ENCODE data around the gene GALNT15. TPM values are rescaled to one million over a fixed set of nuclear protein-coding genes. Genes with fewer than 3 reads are reported as not detected.

The GALNT15 gene
- total RNA-seq, 1 donor from 2014 or later: 3.7 TPM

GRCh38 chr3:16176391-16177030 lies 2.0 kb downstream of the GALNT15 start:
- Histone ChIP-seq H3K4me3 (ENCODE audit: low read length in 3 of 3) (peak overlapping the region; percentile 56 to 62 (median 57)), H3K9me3 (ENCODE audit: control insufficient read depth in 3 of 3, low read length in 3 of 3) (no peaks in the 10 kb centered on the region), H3K4me1 (ENCODE audit: control insufficient read depth in 3 of 3, insufficient read depth in 3 of 3, low read length in 3 of 3) (peaks cover 37 to 60% (median 40%) of the 10 kb centered on the region in 3 donors), H3K9ac (ENCODE audit: low read depth in 1 of 3, low read length in 3 of 3) (peak overlapping the region; percentile 6 to 68 (median 51)), H3K27me3 (ENCODE audit: control insufficient read depth in 3 of 3, insufficient read depth in 3 of 3, low read length in 3 of 3) (no peaks in the 10 kb centered on the region), H3K27ac (ENCODE audit: low read depth, low read length) (peak overlapping the region; percentile 63), H3K36me3 (ENCODE audit: control insufficient read depth in 3 of 3, insufficient read depth in 3 of 3, low read length in 3 of 3) (no peaks in the 10 kb centered on the region)

GRCh38 chr3:16177382-16177781 lies 2.9 kb downstream of the GALNT15 start:
- peaks cover 37 to 65% (median 43%) of the 10 kb centered on the region in 3 donors for H3K4me1 ChIP-seq (ENCODE audit: control insufficient read depth in 3 of 3, insufficient read depth in 3 of 3, low read length in 3 of 3)
- H3K9ac ChIP-seq (ENCODE audit: low read depth in 1 of 3, low read length in 3 of 3): peak overlapping the region in 1 of 3 donors; percentile 68
- H3K27ac ChIP-seq (ENCODE audit: low read depth, low read length): no peak overlapping the region
- peak overlapping the region; percentile 57 to 76 (median 62) for H3K4me3 ChIP-seq (ENCODE audit: low read length in 3 of 3)
- H3K36me3 ChIP-seq (ENCODE audit: control insufficient read depth in 3 of 3, insufficient read depth in 3 of 3, low read length in 3 of 3): no peaks in the 10 kb centered on the region
- no peaks in the 10 kb centered on the region for H3K9me3 ChIP-seq (ENCODE audit: control insufficient read depth in 3 of 3, low read length in 3 of 3)
- H3K27me3 ChIP-seq (ENCODE audit: control insufficient read depth in 3 of 3, insufficient read depth in 3 of 3, low read length in 3 of 3): no peaks in the 10 kb centered on the region

- peak overlapping the region; percentile 57 to 76 (median 62) for H3K4me3 ChIP-seq (ENCODE audit: low read length in 3 of 3)
- H3K27me3 ChIP-seq (ENCODE audit: control insufficient read depth in 3 of 3, insufficient read depth in 3 of 3, low read length in 3 of 3): no peaks in the 10 kb centered on the region
- H3K9me3 ChIP-seq (ENCODE audit: control insufficient read depth in 3 of 3, low read length in 3 of 3): no peaks in the 10 kb centered on the region
- peaks cover 37 to 69% (median 43%) of the 10 kb centered on the region in 3 donors for H3K4me1 ChIP-seq (ENCODE audit: control insufficient read depth in 3 of 3, insufficient read depth in 3 of 3, low read length in 3 of 3)
- no peak overlapping the region for H3K27ac ChIP-seq (ENCODE audit: low read depth, low read length)
- no peaks in the 10 kb centered on the region for H3K36me3 ChIP-seq (ENCODE audit: control insufficient read depth in 3 of 3, insufficient read depth in 3 of 3, low read length in 3 of 3)
- H3K9ac ChIP-seq (ENCODE audit: low read depth in 1 of 3, low read length in 3 of 3): peak overlapping the region in 2 of 3 donors; percentile 34 to 58
Observed at GRCh38 chr3:16177962-16178627, 3.6 kb downstream of the GALNT15 start.

GRCh38 chr3:16178628-16178988 lies 4.1 kb downstream of the GALNT15 start:
- no peaks in the 10 kb centered on the region for H3K9me3 ChIP-seq (ENCODE audit: control insufficient read depth in 3 of 3, low read length in 3 of 3)
- H3K4me1 ChIP-seq (ENCODE audit: control insufficient read depth in 3 of 3, insufficient read depth in 3 of 3, low read length in 3 of 3): peaks cover 34 to 69% (median 44%) of the 10 kb centered on the region in 3 donors
- H3K4me3 ChIP-seq (ENCODE audit: low read length in 3 of 3): peak overlapping the region in 2 of 3 donors; percentile 62 to 76
- H3K27me3 ChIP-seq (ENCODE audit: control insufficient read depth in 3 of 3, insufficient read depth in 3 of 3, low read length in 3 of 3): no peaks in the 10 kb centered on the region
- no peaks in the 10 kb centered on the region for H3K36me3 ChIP-seq (ENCODE audit: control insufficient read depth in 3 of 3, insufficient read depth in 3 of 3, low read length in 3 of 3)
- no peak overlapping the region for H3K27ac ChIP-seq (ENCODE audit: low read depth, low read length)
- peak overlapping the region in 2 of 3 donors; percentile 34 to 58 for H3K9ac ChIP-seq (ENCODE audit: low read depth in 1 of 3, low read length in 3 of 3)

GRCh38 chr3:16179261-16179660 lies 4.8 kb downstream of the GALNT15 start:
- H3K27ac ChIP-seq (ENCODE audit: low read depth, low read length): no peak overlapping the region
- no peak overlapping the region for H3K9ac ChIP-seq (ENCODE audit: low read depth in 1 of 3, low read length in 3 of 3)
- H3K4me1 ChIP-seq (ENCODE audit: control insufficient read depth in 3 of 3, insufficient read depth in 3 of 3, low read length in 3 of 3): peaks cover 28 to 68% (median 39%) of the 10 kb centered on the region in 3 donors
- H3K4me3 ChIP-seq (ENCODE audit: low read length in 3 of 3): no peak overlapping the region
- no peaks in the 10 kb centered on the region for H3K9me3 ChIP-seq (ENCODE audit: control insufficient read depth in 3 of 3, low read length in 3 of 3)
- no peaks in the 10 kb centered on the region for H3K36me3 ChIP-seq (ENCODE audit: control insufficient read depth in 3 of 3, insufficient read depth in 3 of 3, low read length in 3 of 3)
- H3K27me3 ChIP-seq (ENCODE audit: control insufficient read depth in 3 of 3, insufficient read depth in 3 of 3, low read length in 3 of 3): no peaks in the 10 kb centered on the region

GRCh38 chr3:16179771-16180736 lies 5.6 kb downstream of the GALNT15 start:
- no peak overlapping the region for H3K4me3 ChIP-seq (ENCODE audit: low read length in 3 of 3)
- H3K9ac ChIP-seq (ENCODE audit: low read depth in 1 of 3, low read length in 3 of 3): no peak overlapping the region
- no peaks in the 10 kb centered on the region for H3K9me3 ChIP-seq (ENCODE audit: control insufficient read depth in 3 of 3, low read length in 3 of 3)
- no peaks in the 10 kb centered on the region for H3K36me3 ChIP-seq (ENCODE audit: control insufficient read depth in 3 of 3, insufficient read depth in 3 of 3, low read length in 3 of 3)
- H3K27ac ChIP-seq (ENCODE audit: low read depth, low read length): no peak overlapping the region
- no peaks in the 10 kb centered on the region for H3K27me3 ChIP-seq (ENCODE audit: control insufficient read depth in 3 of 3, insufficient read depth in 3 of 3, low read length in 3 of 3)
- peaks cover 20 to 61% (median 32%) of the 10 kb centered on the region in 3 donors for H3K4me1 ChIP-seq (ENCODE audit: control insufficient read depth in 3 of 3, insufficient read depth in 3 of 3, low read length in 3 of 3)

GRCh38 chr3:16180737-16181134 lies 6.3 kb downstream of the GALNT15 start:
- H3K9me3 ChIP-seq (ENCODE audit: control insufficient read depth in 3 of 3, low read length in 3 of 3): no peaks in the 10 kb centered on the region
- H3K27me3 ChIP-seq (ENCODE audit: control insufficient read depth in 3 of 3, insufficient read depth in 3 of 3, low read length in 3 of 3): no peaks in the 10 kb centered on the region
- no peak overlapping the region for H3K27ac ChIP-seq (ENCODE audit: low read depth, low read length)
- H3K36me3 ChIP-seq (ENCODE audit: control insufficient read depth in 3 of 3, insufficient read depth in 3 of 3, low read length in 3 of 3): no peaks in the 10 kb centered on the region
- H3K9ac ChIP-seq (ENCODE audit: low read depth in 1 of 3, low read length in 3 of 3): no peak overlapping the region
- peaks cover 14 to 55% (median 27%) of the 10 kb centered on the region in 3 donors for H3K4me1 ChIP-seq (ENCODE audit: control insufficient read depth in 3 of 3, insufficient read depth in 3 of 3, low read length in 3 of 3)
- no peak overlapping the region for H3K4me3 ChIP-seq (ENCODE audit: low read length in 3 of 3)

- no peaks in the 10 kb centered on the region for H3K36me3 ChIP-seq (ENCODE audit: control insufficient read depth in 3 of 3, insufficient read depth in 3 of 3, low read length in 3 of 3)
- H3K4me3 ChIP-seq (ENCODE audit: low read length in 3 of 3): no peak overlapping the region
- H3K27me3 ChIP-seq (ENCODE audit: control insufficient read depth in 3 of 3, insufficient read depth in 3 of 3, low read length in 3 of 3): no peaks in the 10 kb centered on the region
- peaks cover 14 to 50% (median 27%) of the 10 kb centered on the region in 3 donors for H3K4me1 ChIP-seq (ENCODE audit: control insufficient read depth in 3 of 3, insufficient read depth in 3 of 3, low read length in 3 of 3)
- H3K27ac ChIP-seq (ENCODE audit: low read depth, low read length): no peak overlapping the region
- H3K9ac ChIP-seq (ENCODE audit: low read depth in 1 of 3, low read length in 3 of 3): no peak overlapping the region
- no peaks in the 10 kb centered on the region for H3K9me3 ChIP-seq (ENCODE audit: control insufficient read depth in 3 of 3, low read length in 3 of 3)
Observed at GRCh38 chr3:16181361-16181760, 6.9 kb downstream of the GALNT15 start.

- Histone ChIP-seq H3K4me3 (ENCODE audit: low read length in 3 of 3) (no peak overlapping the region), H3K9ac (ENCODE audit: low read depth in 1 of 3, low read length in 3 of 3) (no peak overlapping the region), H3K27me3 (ENCODE audit: control insufficient read depth in 3 of 3, insufficient read depth in 3 of 3, low read length in 3 of 3) (no peaks in the 10 kb centered on the region), H3K27ac (ENCODE audit: low read depth, low read length) (no peak overlapping the region), H3K9me3 (ENCODE audit: control insufficient read depth in 3 of 3, low read length in 3 of 3) (no peaks in the 10 kb centered on the region), H3K4me1 (ENCODE audit: control insufficient read depth in 3 of 3, insufficient read depth in 3 of 3, low read length in 3 of 3) (peaks cover 14 to 45% (median 27%) of the 10 kb centered on the region in 3 donors), H3K36me3 (ENCODE audit: control insufficient read depth in 3 of 3, insufficient read depth in 3 of 3, low read length in 3 of 3) (no peaks in the 10 kb centered on the region)
Observed at GRCh38 chr3:16182183-16182582, 7.7 kb downstream of the GALNT15 start.
